Left renal cortex interstitium (tissue), 4 donors: ENCODE results near the gene HS2ST1. TPM values are rescaled to one million over a fixed set of nuclear protein-coding genes. Genes with fewer than 3 reads are reported as not detected.
"Not testable (repeated sequence)": the region's sequence is repeated elsewhere in the genome, so short reads cannot be mapped to it uniquely, and the experiment has no call there.

Experiments used
- DNase-seq, 4 donors: peaks; one replicate each; pipeline ENCODE4 v3.0.0-alpha.2; 2013; ENCODE audit warnings: low read depth in 4 of 4, low spot score in 2 of 4, missing footprints in 1 of 4
- polyA plus RNA-seq, 4 donors: library from polyadenylated mRNA; unstranded; fragments of 120-200 nt; gene quantifications; one replicate each; pipeline ENCODE4 v1.2.1, GENCODE V29; 2013; ENCODE audit not compliant: insufficient read length in 4 of 4

The HS2ST1 gene
- polyA plus RNA-seq, 4 donors = 37.4 to 53.1 (median 40.4) TPM

- no peak for DNase-seq
These were observed 139.0 kb downstream of the HS2ST1 start for GRCh38 chr1:87053446-87053845.

- DNase-seq = no peak
These were observed 142.5 kb downstream of the HS2ST1 start for GRCh38 chr1:87056974-87057373.

DNA sequence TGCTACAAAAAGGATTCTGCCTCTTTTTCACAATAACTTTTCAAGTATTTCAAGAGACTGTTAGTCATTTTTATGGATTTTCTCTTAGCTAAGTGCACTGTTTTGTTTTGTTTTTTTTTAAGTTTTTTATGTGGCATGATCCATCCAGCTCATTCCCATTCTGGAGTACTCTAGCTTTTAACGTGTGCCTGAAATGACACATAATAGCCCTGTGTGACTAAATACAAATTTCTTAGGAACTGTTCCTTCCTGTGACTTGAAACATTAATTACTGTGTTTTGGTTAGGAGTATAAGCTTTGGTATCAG, 143.9 kb downstream of the HS2ST1 start:
- DNase-seq = no peak

- no peak for DNase-seq
These were observed 147.3 kb downstream of the HS2ST1 start for GRCh38 chr1:87061742-87062156.

DNA sequence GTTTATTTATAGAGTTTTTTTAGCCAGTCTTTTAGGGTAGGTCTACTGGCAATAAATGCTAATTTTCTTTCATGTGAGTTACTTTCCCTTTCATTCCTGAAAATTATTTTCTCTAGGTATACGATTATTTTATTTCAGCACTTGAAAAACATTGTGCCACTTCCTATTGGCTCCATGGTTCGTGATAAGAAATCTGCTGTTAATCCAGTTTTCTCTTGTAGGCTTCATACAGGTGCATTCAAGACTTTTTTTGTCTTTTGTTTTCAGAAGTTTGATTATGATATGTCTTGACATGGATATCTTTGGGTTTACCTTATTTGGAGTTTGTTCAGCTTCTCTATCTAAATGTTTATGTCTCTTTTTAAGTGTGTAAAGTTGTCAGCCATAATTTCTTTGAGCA, 148.3 kb downstream of the HS2ST1 start:
- DNase-seq = no peak

DNA sequence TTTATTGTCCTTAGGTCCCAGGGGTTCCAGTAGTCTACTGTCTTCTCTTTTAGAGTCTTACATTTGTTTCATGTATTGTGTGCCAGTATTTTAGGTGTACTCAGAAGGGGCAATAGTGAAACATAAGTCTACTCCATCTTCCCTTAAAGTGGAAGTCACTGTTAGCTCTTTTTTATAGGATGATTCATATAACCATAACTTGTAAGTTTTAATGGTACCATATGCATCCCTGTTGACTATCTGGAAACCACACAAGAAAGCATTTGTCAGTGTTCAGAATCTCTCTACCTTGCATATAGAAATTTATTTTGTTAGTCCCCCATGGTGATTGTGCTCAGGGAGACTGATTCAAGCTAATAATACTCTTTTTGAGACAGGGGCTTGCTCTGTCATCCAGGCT, 149.9 kb downstream of the HS2ST1 start:
- DNase-seq = no peak

GRCh38 chr1:87064986-87065385, 150.6 kb downstream of the HS2ST1 start:
- DNase-seq = no peak

GRCh38 chr1:87066708-87067107, 152.3 kb downstream of the HS2ST1 start:
- not testable (repeated sequence) for DNase-seq

GRCh38 chr1:87072411-87072810, 158.0 kb downstream of the HS2ST1 start:
- DNase-seq = no peak

- DNase-seq = no peak
These were observed 158.5 kb downstream of the HS2ST1 start for GRCh38 chr1:87072904-87073303.

DNA sequence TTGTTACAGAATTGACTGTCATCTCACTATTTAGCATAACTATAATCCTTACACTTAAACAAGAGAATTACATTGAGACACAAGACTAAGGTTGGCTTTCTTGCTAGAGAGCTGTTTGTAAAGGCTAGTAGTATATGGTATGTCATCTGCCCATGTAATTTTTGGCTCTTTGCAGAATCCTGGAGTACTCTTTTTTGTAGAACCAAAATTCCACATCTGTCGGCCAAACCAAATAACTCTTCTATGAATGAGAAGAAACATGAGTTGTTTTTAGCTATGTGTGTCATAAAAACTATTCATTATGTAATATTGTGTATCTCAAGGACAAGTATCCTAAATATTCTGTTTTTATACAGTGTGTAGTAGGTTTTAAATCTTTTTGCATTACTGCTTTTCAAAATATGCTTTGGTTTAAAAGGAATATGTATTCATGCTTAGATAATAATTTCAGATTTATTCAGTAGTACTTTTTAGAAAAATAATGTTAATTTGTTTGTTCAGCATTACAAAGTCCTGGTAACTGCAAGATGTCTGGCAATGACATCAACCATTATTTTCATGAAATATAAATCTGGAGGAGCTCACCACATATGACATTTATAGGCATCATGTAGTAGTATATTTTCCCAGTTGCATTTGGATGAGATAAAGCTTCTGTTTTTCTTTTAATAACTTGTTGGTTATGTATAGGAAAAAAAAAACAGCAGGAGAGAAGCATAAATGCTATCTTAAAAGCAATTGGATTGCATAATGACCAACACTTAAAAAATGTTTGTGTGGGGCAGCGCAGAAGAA, 159.8 kb downstream of the HS2ST1 start:
- no peak for DNase-seq

DNA sequence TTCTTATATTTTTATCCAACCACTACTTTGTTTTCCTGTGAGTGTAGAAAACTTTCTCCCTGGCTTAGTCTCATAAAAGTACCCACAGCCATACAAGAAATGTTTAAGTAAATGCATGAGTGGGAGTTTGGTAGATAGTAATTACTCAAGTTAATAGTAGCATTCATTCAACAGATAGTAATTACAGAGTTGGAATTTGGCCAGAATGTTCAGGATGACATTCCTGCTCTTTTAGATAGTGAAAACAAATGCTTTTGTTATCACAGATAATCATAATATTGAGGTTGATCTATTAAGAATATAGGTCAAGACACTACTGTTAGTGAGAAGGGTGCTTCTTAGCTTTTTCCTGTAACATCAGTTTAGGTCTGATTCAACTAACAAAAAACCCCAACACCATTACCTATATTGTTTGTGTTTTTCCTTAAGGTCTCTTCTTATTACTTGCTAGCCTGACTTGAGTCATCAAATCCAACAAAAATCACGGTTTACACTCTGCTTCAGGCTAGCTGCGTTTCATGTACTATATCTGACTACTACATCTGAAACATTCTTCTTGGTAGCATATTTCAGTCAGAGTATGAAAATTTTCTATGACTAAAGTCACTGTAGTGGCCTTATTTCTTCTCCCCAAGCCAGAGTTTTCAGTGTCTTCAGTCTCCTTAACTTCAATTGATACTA, 163.7 kb downstream of the HS2ST1 start:
- DNase-seq = no peak

DNA sequence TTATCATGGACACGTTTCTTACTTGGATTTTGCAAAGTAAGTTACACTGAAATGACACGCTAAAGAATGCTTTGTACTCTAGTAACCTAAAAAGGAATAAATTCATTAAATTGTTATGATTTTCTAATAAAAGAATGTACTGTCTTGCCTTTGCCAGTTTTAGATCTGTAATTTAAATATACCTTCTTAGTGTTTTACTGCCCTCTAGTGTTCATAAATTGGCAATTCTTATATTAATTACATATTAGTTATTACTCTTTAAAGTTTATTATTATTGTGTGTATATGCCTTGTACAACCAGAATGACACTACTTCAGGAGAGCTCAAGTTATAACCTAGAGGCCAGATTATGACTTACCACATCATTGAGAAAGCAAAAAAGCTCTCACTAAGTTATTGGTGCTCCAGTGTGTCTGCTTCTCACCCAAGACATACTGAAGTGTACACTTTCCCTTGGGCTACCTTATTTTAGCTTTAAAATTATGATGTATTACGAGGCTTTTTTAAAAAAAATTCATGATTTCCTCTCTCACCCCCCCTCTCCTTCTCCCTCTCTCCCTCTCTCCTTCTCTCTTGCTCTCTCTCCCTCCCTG, 169.9 kb downstream of the HS2ST1 start:
- no peak for DNase-seq

GRCh38 chr1:87086120-87086519, 171.7 kb downstream of the HS2ST1 start:
- DNase-seq = no peak

- no peak for DNase-seq
These were observed 174.8 kb downstream of the HS2ST1 start for GRCh38 chr1:87089070-87089736.

DNA sequence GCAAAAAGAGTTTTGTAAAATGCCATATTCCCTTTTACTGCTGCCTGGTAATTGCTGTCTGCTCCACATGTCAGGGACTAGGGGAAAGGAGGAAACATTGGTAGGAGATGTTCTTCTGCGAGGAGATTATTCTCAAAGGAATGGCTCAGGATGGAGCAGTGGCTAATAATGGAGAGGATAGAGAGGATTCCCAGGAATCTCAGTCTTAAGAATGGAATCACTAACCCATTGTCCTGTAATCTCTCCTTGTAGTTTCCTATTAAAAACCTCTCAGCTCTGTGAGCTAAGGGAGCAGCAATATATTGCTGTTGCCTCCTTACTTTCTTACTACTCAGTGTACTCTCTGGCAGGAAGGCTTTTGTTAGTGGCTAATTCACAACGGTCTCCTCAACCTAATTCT, 175.4 kb downstream of the HS2ST1 start:
- DNase-seq = no peak

GRCh38 chr1:87091425-87091824, 177.0 kb downstream of the HS2ST1 start:
- no peak for DNase-seq

DNA sequence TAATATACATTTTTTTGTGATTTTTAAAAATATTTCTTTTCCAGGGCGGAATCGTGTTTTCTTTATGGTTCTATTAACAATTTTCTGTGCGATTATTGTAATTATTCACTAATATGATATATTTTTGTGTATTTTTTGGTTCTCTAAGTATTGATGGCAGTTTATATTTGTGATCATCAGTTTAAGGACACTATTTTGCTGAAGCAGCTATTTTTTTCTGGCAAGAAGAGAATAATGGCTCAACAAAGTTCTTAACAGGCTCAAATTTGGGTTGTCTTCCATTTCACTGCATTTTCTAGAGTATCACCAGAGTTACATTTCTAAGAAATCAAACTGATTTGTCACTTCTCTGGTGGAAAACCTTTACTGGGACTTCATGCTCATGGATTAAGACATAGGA, 178.4 kb downstream of the HS2ST1 start:
- no peak for DNase-seq

GRCh38 chr1:87093286-87093685, 178.9 kb downstream of the HS2ST1 start:
- DNase-seq = no peak

DNA sequence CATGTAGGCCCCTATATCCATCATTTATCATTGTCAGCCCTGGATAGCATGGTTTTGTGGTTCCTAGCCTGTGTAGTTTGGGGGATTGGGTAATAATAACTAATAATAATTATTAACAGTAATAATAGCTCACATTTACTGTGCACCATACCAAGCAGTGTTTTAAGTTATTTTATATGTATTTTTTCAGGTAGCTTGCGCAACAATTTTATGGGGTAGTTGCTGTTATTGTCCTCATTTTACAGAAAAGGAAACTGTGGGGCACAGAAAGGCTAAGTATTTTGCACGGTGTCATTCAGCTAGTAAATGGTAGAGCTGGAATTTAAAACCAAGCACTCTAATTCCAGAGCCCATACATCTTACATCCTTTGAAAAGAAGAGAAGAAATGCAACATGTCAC, 179.8 kb downstream of the HS2ST1 start:
- DNase-seq = no peak

GRCh38 chr1:87100271-87100670, 185.8 kb downstream of the HS2ST1 start:
- DNase-seq = no peak
